Frontal cortex (tissue), 4 donors: ENCODE data around the gene TOR4A. TPM values are rescaled to one million over a fixed set of nuclear protein-coding genes. Genes with fewer than 3 reads are reported as not detected.

Experiments
- DNase-seq, 2 donors: peaks; one replicate each; pipeline ENCODE4 v3.0.0; 2012; ENCODE audit warnings: low spot score in 2 of 2
- FAIRE-seq: peaks from 2 replicates; lab custom pipeline; 2012; peaks lifted over from hg19 to GRCh38; lab: Jason Lieb, UNC
- total RNA-seq: library from RNA; depleted of rRNA; stranded (reverse); fragments of >200 nt; gene quantifications from one replicate; pipeline ENCODE4 v1.2.3, GENCODE V29; 2014
- donor health status: control.
- donor health status: control.
- donor health status: control.

The TOR4A gene
- total RNA-seq, 1 donor from 2014 or later = 0.41 TPM

DNA sequence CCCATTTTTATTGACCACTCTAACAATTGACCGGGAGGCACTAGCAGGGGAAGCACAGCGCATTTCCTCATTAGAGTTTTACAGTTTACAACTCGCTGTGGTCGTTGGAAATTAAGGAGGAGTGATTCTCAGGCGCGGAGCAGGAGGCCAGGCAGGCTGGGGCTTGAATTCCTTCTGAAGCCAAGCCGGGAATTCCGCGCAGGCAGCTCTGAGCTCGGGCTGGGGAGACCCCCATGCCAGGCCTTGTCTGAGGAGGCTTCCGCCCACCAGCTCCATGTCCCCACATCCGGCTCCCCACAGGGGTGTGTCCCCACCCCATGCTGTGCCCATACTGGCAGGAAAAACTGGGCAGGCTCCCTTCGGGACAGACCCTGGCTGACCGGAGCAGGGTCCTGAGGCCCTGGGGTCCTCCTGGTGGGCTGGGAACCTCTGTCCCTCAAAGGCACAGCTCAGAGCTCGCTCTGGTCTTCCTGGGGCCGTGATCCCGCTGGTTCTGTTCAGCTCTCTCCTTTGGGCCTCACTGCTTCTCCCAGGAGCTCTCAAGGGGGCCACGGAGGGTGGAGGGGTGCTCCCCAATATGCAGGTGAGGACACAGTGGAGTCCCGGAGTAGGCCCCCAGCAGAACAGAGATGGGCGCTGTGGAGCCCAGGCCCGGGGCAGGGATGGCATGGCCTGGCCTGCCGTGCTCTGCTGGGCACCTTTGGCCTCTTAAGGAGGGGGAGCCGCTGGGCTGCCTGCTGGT lies 25.8 kb downstream of the TOR4A start:
- no peak for FAIRE-seq
- DNase-seq = no peak

DNA sequence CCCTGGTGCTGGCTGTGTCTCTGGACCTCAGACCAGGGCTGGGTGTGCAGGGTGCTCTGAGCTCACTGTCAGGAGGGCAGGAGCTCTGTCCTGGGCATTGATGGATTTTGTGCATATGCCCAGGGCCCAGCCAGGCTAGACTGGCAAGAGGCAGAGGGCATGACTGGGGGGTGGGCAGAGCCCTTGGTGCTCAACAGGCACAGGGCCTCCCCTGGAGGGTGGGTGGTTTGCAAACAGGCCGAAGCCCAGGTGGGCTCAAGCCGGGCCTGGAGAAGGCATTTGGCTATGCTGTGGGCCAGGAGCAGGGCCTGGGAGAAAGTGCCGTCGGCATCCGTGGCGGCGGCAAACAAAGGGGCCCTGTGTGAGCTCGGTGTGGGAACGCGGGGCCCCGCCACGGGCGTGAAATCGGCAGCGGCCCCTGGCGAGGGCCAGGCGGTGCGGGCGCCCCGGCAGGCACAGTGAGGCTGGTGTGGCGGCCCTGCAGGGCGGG lies 26.4 kb downstream of the TOR4A start:
- no peak for FAIRE-seq
- DNase-seq = no peak

DNA sequence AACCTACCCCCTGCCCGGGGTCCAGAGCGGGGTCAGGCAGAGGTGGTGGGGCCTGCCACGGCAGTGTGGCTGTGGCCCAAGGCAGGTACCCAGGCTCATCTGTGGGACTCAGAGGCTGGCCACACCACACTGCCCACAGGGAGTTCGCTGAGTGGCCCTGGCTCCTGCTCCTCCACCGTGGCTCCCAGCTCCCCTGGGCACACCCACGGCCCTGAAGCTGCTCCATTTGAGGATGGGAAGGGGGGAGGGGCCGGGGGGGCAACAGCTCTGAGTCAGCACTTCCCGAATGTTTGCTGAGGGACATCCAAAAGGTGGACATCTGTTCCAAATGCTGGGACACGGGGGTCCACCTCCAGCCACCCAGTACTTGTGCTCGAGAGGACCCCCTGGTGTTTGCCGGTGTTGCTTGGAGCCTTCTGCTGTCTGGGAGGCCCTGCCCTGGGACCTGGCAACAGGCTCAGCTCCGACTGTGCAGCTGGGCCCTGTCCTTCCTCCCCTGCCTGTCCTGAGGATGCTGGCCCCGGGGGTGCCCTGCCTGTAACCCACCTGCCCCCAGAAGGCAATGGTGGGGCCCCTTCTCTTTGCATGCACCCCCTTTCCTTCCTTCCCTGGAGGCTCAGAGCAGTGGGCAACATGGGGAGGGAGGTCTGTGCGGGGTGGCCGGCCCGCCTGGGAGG lies 27.0 kb downstream of the TOR4A start:
- FAIRE-seq (no peak), DNase-seq (no peak)

DNA sequence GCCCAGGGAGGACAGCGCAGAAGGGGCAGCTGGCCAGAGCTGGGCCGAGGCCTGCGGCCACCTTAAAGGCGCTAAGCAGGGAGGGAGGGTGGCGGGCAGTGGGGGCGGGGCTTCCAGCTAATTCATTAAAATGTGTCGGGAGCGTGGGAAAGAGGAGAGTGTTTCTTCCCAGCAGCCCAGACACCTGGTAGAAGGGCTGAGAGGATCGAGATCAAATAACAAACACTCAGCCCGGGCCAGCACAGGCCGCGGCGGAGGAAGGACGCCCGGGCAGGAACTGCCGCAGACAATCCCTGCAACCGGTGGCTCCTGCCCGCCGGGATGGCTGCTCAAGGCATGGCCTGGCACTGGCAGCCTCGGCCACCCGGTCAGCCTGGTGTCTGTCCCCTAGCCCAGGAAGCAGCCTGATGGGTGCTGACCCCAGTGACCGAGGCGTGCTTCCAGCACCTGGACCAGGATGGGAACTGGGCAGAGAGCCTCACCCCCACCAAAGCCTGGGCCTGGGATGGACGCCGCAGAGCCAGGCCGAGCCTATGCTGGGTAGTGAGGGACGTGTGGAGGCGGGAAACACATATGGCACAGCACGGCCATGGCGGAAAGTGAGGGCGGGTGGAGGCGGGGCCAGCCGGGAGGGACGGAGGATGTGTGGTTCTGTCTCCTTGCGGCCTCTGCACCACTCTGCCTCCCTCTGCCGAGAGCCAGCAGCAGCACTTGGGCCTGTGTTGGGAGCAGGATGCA lies 27.7 kb downstream of the TOR4A start:
- DNase-seq (no peak), FAIRE-seq (no peak)

GRCh38 chr9:137305798-137306065 lies 28.2 kb downstream of the TOR4A start:
- DNase-seq = no peak
- no peak for FAIRE-seq

DNA sequence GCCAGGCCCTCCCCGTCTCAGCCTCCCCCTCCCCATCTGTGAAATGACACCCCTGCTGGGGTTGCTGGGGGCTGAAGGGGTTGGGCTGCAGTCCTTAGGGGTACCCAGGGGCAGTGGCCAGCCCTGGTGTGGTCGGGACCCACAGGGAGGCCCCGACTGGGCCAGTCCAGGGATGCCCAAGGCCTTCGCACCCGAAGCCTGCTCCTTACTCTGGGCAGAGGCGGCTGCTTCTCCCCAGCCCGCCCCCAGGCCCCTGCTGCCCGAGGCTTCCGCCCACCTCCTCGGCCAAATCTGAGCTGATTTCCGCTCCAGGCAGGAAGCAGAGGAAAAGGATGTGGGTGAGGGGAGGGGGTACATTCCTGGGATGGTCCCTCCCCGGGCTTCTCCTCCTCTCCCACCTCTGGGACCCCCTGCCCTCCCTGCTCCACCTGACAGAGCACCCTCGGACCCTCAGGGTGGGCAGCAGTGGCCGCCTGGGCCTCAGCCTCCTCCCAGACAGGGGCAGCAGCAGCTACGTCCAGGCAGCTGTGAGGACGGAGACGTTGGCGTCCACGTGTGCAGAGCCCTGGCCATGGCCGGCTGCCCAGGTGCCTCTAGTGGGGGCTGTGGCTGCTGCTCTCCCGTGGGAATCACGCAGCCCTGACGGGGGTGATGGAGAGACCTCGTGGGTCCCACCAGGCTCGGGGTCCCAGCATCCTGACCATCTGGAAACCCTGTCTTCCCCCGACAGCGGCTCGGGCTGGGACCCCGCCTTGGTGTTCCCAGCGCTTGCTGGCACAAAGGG lies 28.7 kb downstream of the TOR4A start:
- FAIRE-seq (no peak), DNase-seq (no peak)

DNA sequence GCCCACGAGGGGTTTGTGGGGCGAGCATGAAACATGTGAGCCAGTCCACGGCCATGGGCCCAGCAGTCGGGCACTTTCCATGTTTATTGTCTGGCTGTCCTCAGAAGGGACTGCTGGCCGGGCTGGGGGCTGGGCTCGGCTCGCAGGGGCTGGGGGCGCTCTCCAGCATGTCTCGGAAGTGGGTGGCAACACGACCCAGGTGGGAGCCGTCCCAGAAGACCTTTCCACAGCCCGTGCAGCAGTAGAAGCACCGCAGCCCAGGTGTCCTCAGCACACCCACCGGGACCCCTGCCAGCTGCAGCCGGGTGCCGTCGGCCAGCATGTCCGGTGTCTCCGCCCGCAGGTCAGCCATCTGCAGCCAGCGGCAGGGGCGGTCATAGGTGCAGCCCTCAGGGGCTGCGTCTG lies 29.3 kb downstream of the TOR4A start:
- FAIRE-seq = no peak
- DNase-seq = no peak

- no peak for DNase-seq
Measured at GRCh38 chr9:137307255-137308056, 29.9 kb downstream of the TOR4A start.

GRCh38 chr9:137308057-137308619 lies 30.6 kb downstream of the TOR4A start:
- DNase-seq = no peak
- no peak for FAIRE-seq

More at GRCh38 chr9:137307255-137308056, 29.9 kb downstream of the TOR4A start:
- FAIRE-seq = no peak

- FAIRE-seq = no peak
Measured at GRCh38 chr9:137309368-137310188, 32.1 kb downstream of the TOR4A start.

DNA sequence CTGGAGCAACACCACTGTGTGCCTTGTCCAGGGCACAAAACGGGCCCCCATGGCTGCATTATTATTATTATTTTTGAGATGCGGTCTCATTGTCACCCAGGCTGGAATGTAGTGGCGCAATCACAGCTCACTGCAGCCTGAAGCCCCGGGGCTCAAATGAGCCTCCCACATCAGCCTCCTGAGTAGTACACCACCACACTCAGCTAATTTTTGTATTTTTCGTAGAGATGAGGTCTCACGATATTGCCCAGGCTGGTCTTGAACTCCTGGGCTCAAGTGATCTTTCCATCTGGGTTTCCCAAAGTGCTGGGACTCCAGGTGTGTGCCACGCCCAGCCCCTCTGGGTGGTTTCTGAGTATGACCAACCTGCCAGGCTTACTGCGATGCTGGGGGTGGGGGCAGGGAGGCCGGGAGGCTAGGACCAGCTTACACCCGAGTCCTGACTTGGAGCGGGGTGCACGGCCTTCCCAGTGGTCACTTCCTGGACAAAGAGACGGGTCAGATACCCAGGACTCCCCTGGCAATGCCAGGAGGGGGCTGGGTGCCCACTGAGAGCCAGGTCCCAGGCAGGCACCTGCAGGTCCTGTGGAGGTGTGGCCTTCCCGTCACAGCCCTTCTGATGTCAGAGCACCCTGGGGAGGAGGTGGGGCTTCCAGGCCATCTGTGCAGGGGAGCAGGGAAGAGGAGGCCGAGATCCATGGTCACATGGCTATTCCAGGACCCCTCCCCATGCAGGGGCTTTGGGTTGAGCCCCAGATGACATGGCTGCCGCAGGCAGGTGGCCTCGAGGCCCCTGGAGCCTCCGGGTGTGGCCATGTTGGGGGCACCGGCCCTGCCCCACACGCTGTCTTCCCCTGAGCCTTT lies 32.9 kb downstream of the TOR4A start:
- FAIRE-seq = no peak
- peak; percentile 29 to 34 for DNase-seq

More at GRCh38 chr9:137309368-137310188, 32.1 kb downstream of the TOR4A start:
- peak in 1 of 2 donors; percentile 34 for DNase-seq

DNA sequence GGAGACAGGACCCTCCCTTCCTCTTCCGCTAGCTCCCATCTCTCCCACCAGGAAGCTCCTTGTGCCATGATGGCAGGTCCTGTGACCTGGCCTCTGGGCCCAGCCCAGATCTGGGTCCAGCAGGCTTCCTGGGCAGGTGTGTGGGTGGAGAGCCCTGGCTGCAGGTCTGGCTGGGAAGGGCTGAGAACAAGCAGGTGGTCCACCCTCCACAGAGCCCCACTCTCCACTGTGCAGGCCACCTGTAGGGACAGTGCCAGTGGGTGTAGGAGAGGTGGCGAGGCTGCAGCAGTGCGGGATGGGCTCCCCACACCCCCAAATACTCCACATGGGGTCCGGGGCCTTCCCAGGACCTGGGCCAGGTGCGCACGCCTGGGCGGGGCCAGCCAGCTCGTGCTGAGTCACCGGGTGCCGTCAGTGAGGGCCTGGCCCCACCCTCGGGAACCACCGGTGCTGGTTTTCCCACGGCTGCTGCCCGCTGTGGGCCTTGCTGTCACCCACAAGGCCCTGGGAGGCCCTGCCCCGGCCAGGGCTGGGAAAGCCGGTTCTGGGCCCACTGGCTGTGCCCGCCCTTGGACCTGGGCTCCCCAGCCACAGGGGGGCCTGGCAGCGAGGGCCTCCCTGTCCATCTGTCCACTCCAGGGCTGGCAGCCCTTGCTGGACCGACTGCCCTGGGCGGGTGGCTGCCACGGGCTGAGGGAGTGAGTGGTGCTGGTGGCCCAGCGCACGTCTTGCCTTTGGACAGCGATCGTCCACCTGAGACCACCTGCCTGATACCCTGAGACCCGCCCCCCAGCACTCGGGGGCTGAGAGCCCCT lies 33.9 kb downstream of the TOR4A start:
- FAIRE-seq (no peak), DNase-seq (peak; percentile 38 to 40)

DNA sequence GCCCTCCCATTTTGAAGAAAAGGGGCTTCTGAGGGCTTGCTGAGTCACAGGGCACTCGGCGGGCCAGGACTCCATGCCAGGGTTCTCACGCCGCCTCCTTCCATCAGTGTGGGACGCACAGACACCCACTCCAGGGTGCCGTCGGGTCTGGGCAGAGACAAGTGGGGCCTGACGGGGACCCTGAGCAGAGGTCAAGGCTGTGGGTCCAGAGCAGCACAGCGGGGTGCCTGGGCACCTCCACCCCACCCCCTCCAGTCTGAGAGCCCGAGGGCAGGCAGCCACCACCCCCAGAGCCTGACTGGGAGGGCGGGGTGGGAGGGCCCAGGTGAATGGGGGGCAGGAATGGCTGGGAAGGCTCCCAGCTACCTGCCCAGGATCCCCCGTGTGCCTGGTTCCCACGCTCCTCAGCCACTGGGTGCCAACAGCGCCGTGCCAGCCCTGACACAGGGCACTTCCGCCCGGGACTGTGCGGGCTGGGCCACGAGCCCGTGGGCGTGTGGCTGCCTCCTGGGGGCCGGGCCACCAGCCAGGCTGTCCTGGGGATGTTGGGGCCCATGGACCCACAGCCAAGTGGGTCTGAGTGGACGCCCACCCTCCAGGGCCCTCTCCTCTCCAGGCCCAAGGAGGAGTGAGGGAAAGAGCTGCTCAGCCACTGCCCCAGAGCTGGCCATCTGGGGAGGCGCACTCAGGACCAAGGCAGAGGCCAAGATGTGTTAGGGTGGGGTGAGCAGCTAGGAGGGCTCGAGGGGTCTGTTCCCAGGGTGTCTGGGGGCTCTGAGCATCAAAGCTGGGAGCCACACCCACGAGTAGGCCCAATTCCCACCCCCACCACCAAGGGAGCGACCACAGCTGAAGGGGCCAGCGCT lies 34.7 kb downstream of the TOR4A start:
- DNase-seq = peak; percentile 32 to 42
- FAIRE-seq = no peak

DNA sequence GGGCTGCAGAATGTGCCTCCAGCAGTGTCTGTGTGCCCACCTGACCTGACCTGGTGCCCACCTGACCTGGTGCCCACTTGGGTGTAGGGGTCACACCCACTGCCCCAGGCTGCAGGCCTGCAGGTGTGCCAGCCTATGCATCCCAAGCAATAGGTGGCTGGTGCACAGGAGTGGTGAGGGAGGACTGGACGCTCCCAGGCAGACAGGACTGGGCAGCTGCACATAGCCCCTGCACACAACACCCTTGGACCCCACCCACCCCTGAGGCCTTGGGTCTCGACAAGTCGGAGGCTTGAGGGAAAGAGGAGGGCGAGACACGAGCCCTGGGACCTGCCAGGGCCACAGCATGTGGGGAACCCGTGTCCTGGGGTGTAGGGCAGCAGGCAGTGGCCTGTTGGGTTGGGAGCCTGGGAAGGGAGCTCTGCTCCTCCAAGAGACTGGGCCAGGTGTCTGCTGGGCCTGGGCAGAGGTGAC lies 35.4 kb downstream of the TOR4A start:
- DNase-seq (peak in 1 of 2 donors; percentile 39), FAIRE-seq (no peak)

DNA sequence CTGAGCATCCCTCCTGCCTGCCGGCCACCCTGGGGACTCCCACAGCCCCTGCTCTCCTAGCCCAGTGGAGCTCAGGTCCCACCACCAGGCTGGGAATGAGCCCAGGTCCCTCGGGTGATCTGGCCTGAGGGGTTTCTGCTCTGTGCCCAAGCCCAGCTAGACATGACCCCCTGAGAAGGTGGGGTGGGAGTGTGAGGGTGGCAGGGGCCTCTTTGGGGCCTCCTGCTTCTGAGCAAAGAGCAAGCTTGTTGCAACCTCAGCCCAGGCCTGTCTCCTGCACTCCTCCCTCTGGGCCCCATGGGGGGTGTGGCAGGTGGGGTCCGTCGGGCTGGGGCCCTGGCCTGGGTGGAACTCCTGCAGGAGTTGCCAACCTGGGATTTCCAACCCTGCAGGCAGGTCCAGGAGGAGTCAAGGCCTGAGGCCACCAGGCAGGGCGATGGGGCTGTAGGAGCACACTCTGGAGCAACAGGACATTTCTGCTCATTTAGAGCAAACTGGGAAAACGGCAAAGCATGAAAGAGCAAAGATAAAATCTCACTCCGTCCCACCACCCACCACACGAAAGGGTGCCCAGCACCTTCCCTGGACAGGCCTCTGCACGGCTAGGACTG lies 35.9 kb downstream of the TOR4A start:
- FAIRE-seq = no peak
- peak in 1 of 2 donors; percentile 27 for DNase-seq
